NCI-H2227 (cell line): ENCODE measurements around the gene JMJD7.

Experiments used
- DNase-seq: peaks from one replicate; lab custom pipeline; 2025; ENCODE audit not compliant: unreplicated experiment; lab: John Stamatoyannopoulos, UW

Gene JMJD7

DNA sequence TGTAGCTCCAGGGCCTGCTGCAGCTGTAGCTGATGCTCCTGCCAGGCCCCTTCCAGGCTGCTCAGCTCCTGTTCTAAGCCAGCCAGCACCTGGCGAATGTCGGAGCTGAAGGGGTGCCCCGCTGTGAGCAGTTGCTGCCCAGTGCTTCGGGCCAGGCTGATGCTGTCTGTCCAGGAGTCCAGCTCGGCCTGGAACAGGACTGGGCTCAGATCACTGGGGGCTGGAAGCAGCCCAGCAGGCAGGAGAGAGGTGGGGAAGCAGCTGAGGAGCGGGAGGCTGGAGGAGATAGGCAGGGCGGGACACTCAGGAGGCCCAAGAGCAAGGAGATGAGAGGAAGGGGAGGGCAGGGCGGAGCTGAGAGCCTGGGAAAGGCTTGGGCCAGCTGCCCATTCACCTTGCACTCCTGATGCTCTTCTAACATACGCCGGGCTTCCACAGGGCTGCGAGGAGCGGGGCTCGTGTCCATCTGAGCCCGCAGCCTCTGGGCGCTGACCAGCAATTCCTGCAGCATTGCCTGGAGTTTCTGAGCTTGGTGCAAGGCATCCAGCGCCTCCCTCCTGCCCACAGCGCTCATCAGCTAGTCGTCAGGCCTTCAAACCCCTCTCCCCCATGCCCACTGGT, 34.0 kb downstream of the JMJD7 start:
- DNase-seq, result no peak

GRCh38 chr15:41862515-41863116, 34.7 kb downstream of the JMJD7 start:
- DNase-seq, result no peak

- no peak for DNase-seq
Measured at GRCh38 chr15:41865490-41866055, 37.7 kb downstream of the JMJD7 start.

- no peak for DNase-seq
Measured at GRCh38 chr15:41866263-41866703, 38.4 kb downstream of the JMJD7 start.

GRCh38 chr15:41866872-41867579, 39.1 kb downstream of the JMJD7 start:
- DNase-seq, result no peak

DNA sequence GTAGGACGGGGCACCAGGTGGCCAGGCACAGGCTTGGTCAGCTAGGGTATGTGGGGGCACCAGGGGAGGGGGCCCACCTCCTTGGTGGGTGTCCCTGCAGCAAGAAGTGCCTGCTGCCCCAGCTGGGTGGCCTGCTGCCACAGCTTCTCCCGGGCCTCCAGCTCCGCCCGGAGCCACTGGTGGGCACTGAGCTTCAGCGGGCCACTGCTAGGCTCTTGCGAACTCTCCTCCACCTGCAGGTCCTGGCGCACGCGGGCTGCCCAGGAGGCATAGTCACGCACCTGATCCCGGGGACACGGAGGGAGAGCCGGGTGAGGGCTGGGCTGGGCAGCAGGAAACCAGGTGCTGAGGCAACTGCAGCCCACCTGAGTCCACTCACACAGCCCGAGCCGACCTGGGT, 40.4 kb downstream of the JMJD7 start:
- DNase-seq, result no peak

- no peak for DNase-seq
Measured at GRCh38 chr15:41869770-41870688, 42.1 kb downstream of the JMJD7 start.

DNA sequence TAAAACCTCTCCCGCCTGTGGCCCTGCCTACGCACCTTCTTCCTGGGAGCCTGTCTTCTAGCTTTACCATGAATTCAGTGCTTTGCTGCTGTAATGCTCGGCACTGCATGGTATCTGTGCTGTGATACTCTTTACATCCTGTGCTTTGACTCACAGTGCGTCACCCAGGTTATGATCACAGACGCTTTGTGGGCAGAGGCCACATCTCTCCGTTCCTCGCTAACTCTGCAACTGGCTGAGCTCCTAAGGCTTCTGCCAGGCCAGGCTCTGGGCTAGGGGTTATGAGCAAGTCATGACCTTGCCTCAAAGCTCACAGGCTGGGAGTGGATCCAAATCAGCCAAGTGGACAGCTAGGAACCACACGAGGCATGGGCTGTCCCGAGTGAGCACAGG, 42.8 kb downstream of the JMJD7 start:
- DNase-seq, result no peak

DNA sequence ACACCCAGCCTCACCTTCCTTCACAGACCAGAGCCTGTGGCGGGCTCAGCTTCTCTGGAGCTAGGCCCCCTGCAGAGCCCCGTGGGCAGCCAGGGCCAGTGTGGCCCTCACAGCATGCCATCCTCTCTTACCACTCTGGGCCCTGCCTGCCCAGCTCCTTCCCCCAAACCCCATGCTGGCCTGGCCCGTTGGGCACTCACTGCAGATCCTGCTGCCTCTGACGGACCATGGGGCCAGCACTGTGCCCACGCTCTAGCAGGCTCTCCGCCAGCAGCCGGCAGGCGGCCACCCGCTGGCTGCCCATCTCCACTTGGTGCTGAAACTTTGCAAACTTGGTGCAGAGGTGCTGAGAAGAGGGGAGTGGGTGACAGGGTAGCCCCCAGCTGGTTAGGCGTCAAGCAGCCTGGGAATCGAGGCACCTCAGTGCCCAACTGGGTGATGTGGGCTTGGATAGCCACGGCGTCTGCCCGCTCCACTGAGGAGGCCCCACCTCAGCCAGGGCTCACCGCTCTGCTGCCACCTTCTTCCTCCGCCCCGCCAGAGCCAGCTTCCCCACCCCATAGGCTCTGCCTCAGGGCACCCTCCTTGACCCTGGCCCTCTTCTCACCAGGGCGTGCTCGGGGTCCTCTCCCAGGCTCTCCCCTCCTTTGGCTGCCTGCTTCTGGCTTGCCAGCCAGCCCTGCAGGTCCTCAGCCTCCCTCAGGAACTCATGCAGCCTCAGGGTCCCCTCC, 43.4 kb downstream of the JMJD7 start:
- no peak for DNase-seq

DNA sequence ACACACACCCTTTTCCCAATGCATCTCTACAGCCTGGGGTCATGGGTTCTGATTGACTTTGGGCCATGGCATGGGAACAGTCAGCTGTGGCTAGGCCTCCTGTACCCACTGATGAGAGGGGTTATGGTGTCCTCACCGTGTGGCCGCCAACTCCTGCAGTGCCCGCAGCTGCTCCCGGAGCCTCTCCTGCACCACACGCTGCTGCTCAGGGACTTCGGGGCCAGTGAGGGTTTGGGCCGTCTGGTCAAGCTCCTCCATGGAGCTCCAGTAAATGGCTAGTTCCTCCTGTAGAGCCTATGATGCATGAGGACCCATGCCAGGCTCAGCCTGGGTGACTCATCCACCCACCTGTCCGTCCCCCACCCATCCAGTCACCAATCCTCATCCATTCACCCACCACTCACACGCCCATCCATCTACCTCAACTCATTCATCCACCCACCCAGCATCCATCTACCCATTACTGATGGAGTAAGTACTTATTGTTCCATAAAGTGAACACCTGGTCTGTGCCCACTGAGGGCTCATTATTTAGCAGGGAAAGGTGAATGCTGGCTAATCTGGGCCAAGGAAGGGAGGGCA, 44.4 kb downstream of the JMJD7 start:
- no peak for DNase-seq

- no peak for DNase-seq
Measured at GRCh38 chr15:41873711-41874110, 45.8 kb downstream of the JMJD7 start.

DNA sequence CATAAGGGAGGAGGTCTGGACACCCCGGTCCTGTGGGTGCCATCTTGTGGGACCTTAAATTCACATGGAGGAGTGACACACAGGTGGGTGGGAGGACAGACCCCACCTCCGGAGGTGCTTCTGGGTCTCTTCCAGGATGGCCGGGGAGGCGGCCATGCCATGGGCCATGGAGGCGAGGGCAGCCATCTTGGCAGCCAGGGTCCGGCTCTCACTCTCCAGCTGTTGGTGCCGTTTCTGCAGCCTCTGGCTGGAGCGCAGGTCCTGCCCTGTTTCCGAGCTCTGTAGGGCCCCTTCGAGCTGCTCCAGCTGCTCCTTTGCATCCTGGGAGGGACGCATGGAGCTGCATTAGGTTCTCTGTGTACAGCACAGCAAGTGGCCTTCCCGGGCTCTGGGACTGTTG, 46.8 kb downstream of the JMJD7 start:
- no peak for DNase-seq

DNA sequence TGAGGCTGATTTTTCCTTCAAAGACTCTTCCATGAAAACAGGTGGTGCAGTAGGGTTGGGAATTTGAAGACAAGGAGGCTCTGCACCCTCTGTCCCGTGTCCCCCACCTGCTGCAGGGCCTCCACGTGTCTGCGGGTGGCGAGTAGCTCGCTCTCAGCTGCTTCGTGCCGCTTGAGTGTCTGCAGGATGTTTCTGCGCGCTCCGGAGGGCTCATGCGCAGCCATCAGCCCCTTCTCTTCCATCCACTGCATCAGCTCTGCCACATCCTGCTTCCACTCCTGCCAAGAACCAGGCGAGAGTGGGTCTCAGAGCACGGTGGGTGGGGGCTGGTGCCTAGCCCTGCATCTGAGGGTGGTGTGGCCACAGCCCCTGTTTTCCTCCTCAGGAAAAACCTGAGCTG, 48.1 kb downstream of the JMJD7 start:
- no peak for DNase-seq

GRCh38 chr15:41876689-41877088, 48.8 kb downstream of the JMJD7 start:
- no peak for DNase-seq

GRCh38 chr15:41877631-41878354, 49.9 kb downstream of the JMJD7 start:
- no peak for DNase-seq

- no peak for DNase-seq
Measured at GRCh38 chr15:41878355-41878699, 50.4 kb downstream of the JMJD7 start.

DNA sequence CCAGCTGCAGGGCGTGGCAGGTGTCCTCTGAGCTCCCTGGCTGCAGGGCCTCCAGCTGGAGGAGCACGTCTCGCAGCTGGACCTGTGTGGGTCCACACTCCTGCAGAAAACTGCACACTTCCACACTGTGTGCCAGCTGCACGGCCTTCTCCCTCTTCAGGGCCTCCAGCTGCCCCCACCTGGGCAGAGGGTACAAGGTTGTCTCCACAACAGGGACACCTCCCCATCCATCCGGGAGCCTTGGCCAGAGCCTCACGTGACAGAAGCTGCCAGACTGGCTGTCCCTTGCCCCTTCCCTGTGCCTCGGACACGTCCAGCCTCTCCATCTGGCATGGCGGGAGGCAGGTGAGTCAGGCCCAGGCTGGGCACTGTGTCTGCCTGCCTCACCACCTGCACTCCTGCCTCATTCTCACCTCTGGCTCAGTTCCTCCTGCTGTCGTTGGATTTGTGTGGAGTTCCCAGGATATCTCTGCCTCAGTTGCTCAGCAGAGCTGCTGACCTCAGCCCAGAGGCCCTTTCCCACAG, 51.5 kb downstream of the JMJD7 start:
- DNase-seq, result no peak

- no peak for DNase-seq
Measured at GRCh38 chr15:41880156-41880877, 52.4 kb downstream of the JMJD7 start.

DNA sequence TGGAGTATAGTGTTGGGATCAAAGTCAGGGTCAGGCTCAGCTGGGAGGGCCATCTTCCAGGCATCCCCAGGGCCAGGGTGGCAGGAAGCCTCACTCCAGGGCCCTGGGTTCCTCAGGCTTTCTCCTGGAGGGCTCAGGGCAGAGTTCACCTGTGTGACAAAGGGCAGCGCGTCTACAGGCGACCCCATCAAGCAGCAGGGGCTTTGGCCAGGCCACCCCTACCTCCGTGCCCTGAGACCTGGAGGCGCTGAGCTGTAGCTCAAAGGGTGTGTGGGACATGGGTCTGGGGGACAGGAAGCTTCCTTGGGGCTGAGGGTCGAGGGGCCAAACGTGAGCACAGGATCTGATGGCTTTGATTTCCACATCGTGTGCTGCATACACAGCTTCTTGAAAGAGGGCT, 53.2 kb downstream of the JMJD7 start:
- no peak for DNase-seq
